Lower leg skin (tissue), 4 donors: Measurements from ENCODE around the gene PYM1. TPM values are rescaled to one million over a fixed set of nuclear protein-coding genes. Genes with fewer than 3 reads are reported as not detected.
"Not testable (repeated sequence)": the region's sequence is repeated elsewhere in the genome, so short reads cannot be mapped to it uniquely, and the experiment has no call there.

Experiments used
- DNase-seq, 2 donors: peaks; one replicate each; pipeline ENCODE4 v3.0.0-alpha.2; 2019; ENCODE audit warnings: low spot score in 2 of 2
- H3K4me3 ChIP-seq: fragments of 200-600 bp; sonication (generic); 2 replicates; pipeline ENCODE4 v1.5.1; 2017; ENCODE audit warnings: mild to moderate bottlenecking, low read depth; ENCODE audit not compliant: poor library complexity, severe bottlenecking
- POLR2A ChIP-seq, 2 donors: fragments of 450-650 bp; IDR thresholded peaks; one replicate each; pipeline ENCODE4 v1.6.1; 2016 to 2017; ENCODE audit warnings: antibody characterized with exemption in 2 of 2, mild to moderate bottlenecking in 1 of 2, moderate library complexity in 1 of 2
- WGBS, 2 donors: methylation state at CpG; one replicate each; pipeline ENCODE4 v1.1.5; 2018; 5-methylcytosine and 5-hydroxymethylcytosine counted together
- intact Hi-C: fragments of 100-400 bp; cut with DNase I; formaldehyde crosslinking; loops from one replicate; pipeline ENCODE4 v1.15.0; 2023; ENCODE audit warnings: low total_unique reads
- total RNA-seq, 4 donors: library from RNA; depleted of rRNA; stranded (reverse); fragments of >200 nt; gene quantifications; one replicate each; pipeline ENCODE4 v1.1.0, GENCODE V29; 2016
- TF ChIP-seq, protein P1 (sequence below), 3 donors: fragments of 450-650 bp; IDR thresholded peaks; one replicate each; pipeline ENCODE4 v1.5.1; 2016; ENCODE audit warnings: antibody characterized with exemption in 3 of 3, mild to moderate bottlenecking in 3 of 3, moderate library complexity in 2 of 3

The PYM1 gene
- total RNA-seq, 4 donors from 2014 or later: 46.8 to 63.7 (median 49.1) TPM

DNA sequence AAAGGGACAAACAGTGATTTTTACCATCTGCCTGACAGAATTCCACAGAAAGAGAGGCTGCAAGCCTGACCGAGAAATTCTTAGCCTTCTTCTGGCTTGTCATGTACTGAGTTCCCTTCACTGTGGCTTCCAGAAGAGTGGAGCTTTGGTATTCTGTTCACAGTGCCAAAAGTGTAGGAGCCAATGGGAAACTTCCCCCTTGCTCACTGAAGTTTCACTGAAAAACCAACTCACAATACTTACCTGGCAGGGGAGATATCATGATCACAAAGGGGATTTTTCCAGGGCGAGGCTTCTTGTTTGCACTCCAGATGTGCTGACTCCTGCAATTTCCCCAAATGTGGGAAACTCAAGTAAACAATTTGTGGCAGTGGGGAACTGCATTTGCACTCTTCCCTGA lies 53.3 kb downstream of the PYM1 start:
- no peak overlapping the region for H3K4me3 ChIP-seq
- 24 to 39% methylated on average over 2 of the region's 2 CpGs for WGBS, 2 donors
- TF ChIP-seq, protein P1, sequence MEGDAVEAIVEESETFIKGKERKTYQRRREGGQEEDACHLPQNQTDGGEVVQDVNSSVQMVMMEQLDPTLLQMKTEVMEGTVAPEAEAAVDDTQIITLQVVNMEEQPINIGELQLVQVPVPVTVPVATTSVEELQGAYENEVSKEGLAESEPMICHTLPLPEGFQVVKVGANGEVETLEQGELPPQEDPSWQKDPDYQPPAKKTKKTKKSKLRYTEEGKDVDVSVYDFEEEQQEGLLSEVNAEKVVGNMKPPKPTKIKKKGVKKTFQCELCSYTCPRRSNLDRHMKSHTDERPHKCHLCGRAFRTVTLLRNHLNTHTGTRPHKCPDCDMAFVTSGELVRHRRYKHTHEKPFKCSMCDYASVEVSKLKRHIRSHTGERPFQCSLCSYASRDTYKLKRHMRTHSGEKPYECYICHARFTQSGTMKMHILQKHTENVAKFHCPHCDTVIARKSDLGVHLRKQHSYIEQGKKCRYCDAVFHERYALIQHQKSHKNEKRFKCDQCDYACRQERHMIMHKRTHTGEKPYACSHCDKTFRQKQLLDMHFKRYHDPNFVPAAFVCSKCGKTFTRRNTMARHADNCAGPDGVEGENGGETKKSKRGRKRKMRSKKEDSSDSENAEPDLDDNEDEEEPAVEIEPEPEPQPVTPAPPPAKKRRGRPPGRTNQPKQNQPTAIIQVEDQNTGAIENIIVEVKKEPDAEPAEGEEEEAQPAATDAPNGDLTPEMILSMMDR (IDR thresholded peaks at IDR 0.05): no peak
- TF ChIP-seq POLR2A (IDR thresholded peaks at IDR 0.05): no peak
- intact Hi-C loops: no loop called here
- DNase-seq: no peak

DNA sequence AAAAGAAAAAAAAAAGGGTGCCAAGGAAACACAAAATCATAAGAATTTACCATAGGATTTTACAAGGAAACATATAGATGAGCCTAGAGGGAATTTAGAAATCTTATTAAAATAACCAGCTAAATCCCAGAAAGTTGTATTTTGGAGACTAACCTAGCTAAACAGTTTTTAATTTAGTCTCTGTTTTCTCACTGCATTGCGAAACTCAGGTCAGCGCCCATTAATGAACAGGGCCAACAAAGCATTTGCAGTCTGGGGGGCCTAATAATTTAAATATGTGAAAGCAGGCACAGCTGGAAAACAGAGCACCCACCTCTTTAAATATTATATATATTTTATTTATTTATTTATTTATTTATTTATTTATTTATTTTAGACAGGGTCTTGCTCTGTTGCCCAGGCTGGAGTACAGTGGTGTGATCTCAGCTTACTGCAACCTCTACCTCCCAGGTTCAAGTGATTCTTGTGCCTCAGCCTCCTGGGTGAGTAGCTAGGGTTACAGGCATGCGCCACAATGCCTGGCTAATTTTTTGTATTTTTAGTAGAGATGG lies 61.2 kb downstream of the PYM1 start:
- WGBS, 2 donors: 81 to 97% methylated on average over 3 of the region's 3 CpGs
- intact Hi-C loops, DNase-seq, H3K4me3 ChIP-seq: not testable (repeated sequence)

DNA sequence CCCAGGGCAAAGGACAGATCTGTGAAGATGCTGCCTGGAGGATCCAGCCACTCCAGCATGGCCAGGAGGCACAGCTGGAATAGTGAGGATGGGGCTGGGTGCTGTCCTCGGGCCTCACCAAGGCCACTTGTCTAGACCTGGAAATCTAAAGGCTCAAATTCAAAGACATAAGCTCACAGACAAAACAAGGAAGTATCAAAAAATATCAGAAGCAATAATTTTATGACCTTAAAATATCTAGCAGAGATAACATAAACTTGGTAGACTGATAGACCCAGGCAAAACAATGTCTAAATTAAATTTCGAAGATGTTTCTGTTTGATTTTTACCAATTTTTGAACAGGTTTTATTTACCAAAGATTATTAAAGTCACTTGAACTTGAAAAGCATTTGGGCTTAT lies 62.4 kb downstream of the PYM1 start:
- no peak for TF ChIP-seq POLR2A (IDR thresholded peaks at IDR 0.05)
- TF ChIP-seq, protein P1 (IDR thresholded peaks at IDR 0.05): no peak
- WGBS, 2 donors: 89 to 93% methylated on average over 2 of the region's 2 CpGs
- H3K4me3 ChIP-seq: no peak overlapping the region
- no peak for DNase-seq
- intact Hi-C loops: no loop called here

DNA sequence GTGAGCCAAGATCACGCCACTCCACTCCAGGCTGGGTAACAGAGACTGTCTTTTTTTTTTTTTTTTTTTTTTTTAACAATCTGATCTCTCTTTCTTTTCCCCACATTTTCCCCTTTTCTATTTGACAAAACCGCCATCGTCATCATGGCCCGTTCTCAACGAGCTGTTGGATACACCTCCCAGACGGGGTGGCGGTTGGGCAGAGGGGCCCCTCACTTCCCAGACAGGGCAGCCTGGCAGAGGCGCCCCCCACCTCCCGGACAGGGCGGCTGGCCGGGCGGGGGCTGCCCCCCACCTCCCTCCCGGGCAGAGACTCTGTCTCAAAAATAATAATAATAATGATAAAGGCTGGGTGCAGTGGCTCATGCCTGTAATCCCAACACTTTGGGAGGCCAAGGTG lies 64.8 kb downstream of the PYM1 start:
- H3K4me3 ChIP-seq, DNase-seq, intact Hi-C loops: not testable (repeated sequence)
- 91 to 96% methylated on average over 11 to 13 of the region's 13 CpGs for WGBS, 2 donors

DNA sequence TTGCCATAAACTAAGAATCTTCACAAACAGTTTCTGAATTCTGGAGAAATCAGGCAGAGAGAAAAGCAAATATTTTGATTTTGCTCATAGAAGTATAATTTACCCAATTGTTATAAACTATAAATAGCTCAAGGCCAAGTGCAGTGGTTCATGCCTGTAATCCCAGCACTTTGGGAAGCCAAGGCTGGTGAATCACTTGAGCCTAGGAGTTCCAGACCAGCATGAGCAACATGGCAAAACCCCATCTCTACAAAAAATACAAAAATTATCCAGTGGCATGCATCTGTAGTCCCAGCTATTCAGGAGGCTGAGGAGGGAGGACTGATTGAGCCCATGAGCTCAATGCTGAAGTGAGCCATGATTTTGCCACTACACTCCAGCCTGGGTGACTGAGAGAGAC lies 65.4 kb downstream of the PYM1 start:
- DNase-seq: no peak
- intact Hi-C loops: no loop called here
- H3K4me3 ChIP-seq: no peak overlapping the region
- TF ChIP-seq POLR2A (IDR thresholded peaks at IDR 0.05): no peak
- TF ChIP-seq, protein P1 (IDR thresholded peaks at IDR 0.05): no peak

DNA sequence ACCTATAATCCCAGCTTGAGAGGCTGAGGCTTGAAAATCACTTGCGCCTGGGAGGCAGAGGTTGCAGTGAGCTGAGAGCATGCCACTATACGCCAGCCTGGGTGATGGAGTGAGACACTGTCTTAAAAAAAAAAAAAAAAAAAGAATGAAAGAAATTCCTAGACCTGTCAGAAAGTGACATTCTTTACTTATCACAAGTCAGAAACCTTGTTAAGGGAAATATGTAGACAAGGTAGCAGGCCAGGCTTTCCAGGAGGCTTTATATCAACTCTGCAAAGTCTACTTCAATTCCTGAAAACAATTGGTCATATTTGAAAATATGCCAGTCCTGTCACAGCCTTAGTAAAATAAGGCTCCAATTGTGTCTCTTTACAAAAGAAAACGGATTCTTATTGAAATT lies 65.8 kb downstream of the PYM1 start:
- H3K4me3 ChIP-seq: no peak overlapping the region
- no peak for DNase-seq
- 85 to 91% methylated on average over 3 of the region's 3 CpGs for WGBS, 2 donors
- TF ChIP-seq POLR2A (IDR thresholded peaks at IDR 0.05): no peak
- TF ChIP-seq, protein P1 (IDR thresholded peaks at IDR 0.05): no peak
- intact Hi-C loops: no loop called here

DNA sequence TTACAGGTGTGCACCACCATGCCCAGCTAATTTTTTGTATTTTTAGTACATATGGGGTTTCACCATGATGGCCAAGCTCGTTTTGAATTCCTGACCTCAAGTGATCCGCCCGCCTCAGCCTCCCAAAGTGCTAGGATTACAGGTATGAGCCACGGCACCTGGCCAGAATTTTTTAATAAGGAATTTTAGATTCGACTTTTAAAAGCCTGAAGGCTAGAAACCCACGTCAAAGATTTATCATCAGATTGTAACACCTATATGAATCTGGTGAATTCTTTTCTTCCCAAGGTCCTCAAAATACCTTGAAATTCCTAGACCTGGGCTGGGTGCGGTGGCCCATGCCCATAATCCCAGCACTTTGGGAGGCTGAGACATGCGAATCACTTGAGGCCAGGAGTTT lies 66.3 kb downstream of the PYM1 start:
- no peak for DNase-seq
- WGBS, 2 donors: 86 to 91% methylated on average over 8 of the region's 8 CpGs
- TF ChIP-seq POLR2A (IDR thresholded peaks at IDR 0.05): no peak
- TF ChIP-seq, protein P1 (IDR thresholded peaks at IDR 0.05): no peak
- intact Hi-C loops: no loop called here
- H3K4me3 ChIP-seq: no peak overlapping the region
